OCI-LY7 (cell line): ENCODE data around the gene TACC3. TPM values are rescaled to one million over a fixed set of nuclear protein-coding genes. Genes with fewer than 3 reads are reported as not detected.

ENCODE experiments used
- BruUV-seq: library from RNA; stranded (reverse); fragments of 400-500 nt; replicated peaks from 2 replicates; lab custom pipeline; 2021; lab: Mats Ljungman, UMichigan
- CTCF ChIA-PET: fragments of 300-600 bp; sonication (Branson Sonifier 250); formaldehyde crosslinking; loops from one replicate; lab custom pipeline; 2022; ENCODE audit warnings: antibody characterized with exemption; ENCODE audit not compliant: unreplicated experiment; lab: Charles Lee
- POLR2A ChIA-PET: fragments of 300-600 bp; sonication (Branson Sonifier 250); formaldehyde crosslinking; loops from one replicate; lab custom pipeline; 2022; ENCODE audit warnings: antibody characterized with exemption; lab: Charles Lee
- DNase-seq: peaks from one replicate; pipeline ENCODE4 v3.0.0-alpha.2; 2015; ENCODE audit warnings: low spot score
- H2AFZ ChIP-seq: fragments of 200-600 bp; sonication (generic), shearing (Covaris generic); 2 replicates; pipeline ENCODE4 v1.6.1; 2014; ENCODE audit warnings: mild to moderate bottlenecking, antibody characterized with exemption, low read length, moderate library complexity
- H3K27ac ChIP-seq: fragments of 200-600 bp; sonication (generic); 2 replicates; pipeline ENCODE4 v1.5.1; 2014; ENCODE audit warnings: mixed run types, low read depth, mild to moderate bottlenecking, moderate library complexity, low read length, inconsistent platforms; ENCODE audit not compliant: poor library complexity, severe bottlenecking
- H3K36me3 ChIP-seq: fragments of 200-600 bp; sonication (generic); 2 replicates; pipeline ENCODE4 v1.6.1; 2014; ENCODE audit warnings: mild to moderate bottlenecking, antibody characterized with exemption, low read length, moderate library complexity, mixed read lengths; ENCODE audit not compliant: insufficient read depth
- H3K4me1 ChIP-seq: fragments of 200-600 bp; sonication (generic); 2 replicates; pipeline ENCODE4 v1.5.1; 2014; ENCODE audit warnings: mild to moderate bottlenecking, low read length; ENCODE audit not compliant: insufficient read depth, poor library complexity, severe bottlenecking
- H3K4me2 ChIP-seq: fragments of 200-600 bp; sonication (generic); 2 replicates; pipeline ENCODE4 v1.6.1; 2014; ENCODE audit warnings: mild to moderate bottlenecking, low read length
- H3K4me3 ChIP-seq: fragments of 200-600 bp; sonication (generic); 2 replicates; pipeline ENCODE4 v1.5.1; 2014; ENCODE audit warnings: mild to moderate bottlenecking, low read depth, low read length; ENCODE audit not compliant: poor library complexity, severe bottlenecking
- H3K79me2 ChIP-seq: fragments of 200-600 bp; sonication (generic); 2 replicates; pipeline ENCODE4 v1.6.1; 2016; ENCODE audit warnings: low read depth, mild to moderate bottlenecking, low read length, moderate library complexity, mixed read lengths; ENCODE audit not compliant: insufficient read depth
- H3K9me2 ChIP-seq: fragments of 200-600 bp; sonication (generic); 2 replicates; pipeline ENCODE4 v1.6.1; 2016; ENCODE audit warnings: mild to moderate bottlenecking, low read length, mixed read lengths; ENCODE audit not compliant: insufficient read depth
- H3K9me3 ChIP-seq: fragments of 200-600 bp; sonication (generic); 2 replicates; pipeline ENCODE4 v1.6.1; 2014; ENCODE audit warnings: mild to moderate bottlenecking, mixed run types, low read length, mixed read lengths
- H4K20me1 ChIP-seq: fragments of 200-600 bp; sonication (generic); 2 replicates; pipeline ENCODE4 v1.6.1; 2014; ENCODE audit warnings: mild to moderate bottlenecking, antibody characterized with exemption, low read length, moderate library complexity, mixed read lengths; ENCODE audit not compliant: insufficient read depth
- CTCF ChIP-seq: fragments of 200-600 bp; sonication (generic); conservative IDR thresholded peaks from 2 replicates; pipeline ENCODE4 v1.5.1; 2014; ENCODE audit warnings: mild to moderate bottlenecking, antibody characterized with exemption, low read length, moderate library complexity, mixed read lengths
- EZH2phosphoT487 ChIP-seq: fragments of 200-600 bp; sonication (generic); IDR thresholded peaks from 2 replicates; pipeline ENCODE4 v1.6.1; 2018; ENCODE audit warnings: low read depth, borderline replicate concordance, mild to moderate bottlenecking, mixed run types, antibody characterized with exemption, low read length, moderate library complexity, mixed read lengths
- intact Hi-C: fragments of 100-400 bp; cut with micrococcal nuclease; formaldehyde crosslinking; loops from one replicate; pipeline ENCODE4 v1.10.0; 2022; ENCODE audit not compliant: unreplicated experiment
- total RNA-seq, 2 experiments: library from RNA; depleted of rRNA in 1 of 2; stranded (reverse); fragments of >200 nt in 1 of 2; shearing (Covaris generic) in 1 of 2; gene quantifications; 2 replicates each; pipeline ENCODE4 v1.2.3, GENCODE V29; 2014 to 2022

Gene TACC3
- total RNA-seq, 2 experiments from 2014 or later: 100 to 257 TPM

DNA sequence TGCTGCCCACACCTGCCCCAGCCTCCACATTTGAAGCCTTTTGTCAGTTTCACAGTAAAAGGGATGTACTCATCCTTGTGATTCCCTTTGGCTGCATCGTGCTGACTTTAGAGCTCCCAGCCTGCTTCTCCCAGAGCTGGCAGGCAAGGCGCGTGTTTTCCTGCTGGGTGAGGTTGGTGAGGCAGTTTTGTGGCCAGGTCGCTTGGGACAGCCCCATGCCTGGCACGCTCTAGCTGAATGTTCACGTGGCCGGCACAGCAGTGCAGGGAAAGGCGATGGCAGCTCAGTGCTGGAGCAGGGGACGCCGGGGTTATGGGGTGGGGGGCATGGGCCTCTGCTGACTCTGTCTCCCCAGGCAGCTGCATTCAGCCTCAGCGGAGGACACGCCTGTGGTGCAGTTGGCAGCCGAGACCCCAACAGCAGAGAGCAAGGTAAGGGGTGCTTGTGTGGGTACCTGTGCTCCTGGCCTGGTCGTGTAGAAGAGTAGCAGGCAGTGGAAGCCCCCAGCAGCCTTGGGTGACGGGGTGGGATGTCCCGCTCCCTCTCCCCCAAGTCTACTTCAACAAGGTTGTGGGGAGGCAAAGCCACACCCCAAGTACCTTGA, 9.3 kb downstream of the TACC3 start:
- H3K4me1 ChIP-seq: peaks cover 13% of the 10 kb centered on the region
- intact Hi-C loops: no loop called here
- no peak overlapping the region for H3K27ac ChIP-seq
- no peak overlapping the region for H3K4me3 ChIP-seq
- no peaks in the 10 kb centered on the region for H3K9me3 ChIP-seq
- ChIA-PET POLR2A (interaction anchor here (1.8 kb wide), 1 partner anchor 38 kb away, joined by 5 read pairs; no protein-coding TSS in a partner anchor), CTCF (interaction anchor here (0.6 to 0.7 kb wide), 2 partner anchors 96 to 126 kb away, joined by 3 to 4 read pairs; no protein-coding TSS in a partner anchor)
- no TSS peak for BruUV-seq
- DNase-seq: no peak
- no peaks in the 10 kb centered on the region for H3K9me2 ChIP-seq
- TF ChIP-seq CTCF (no peak), EZH2phosphoT487 (no peak)
- peaks cover 13% of the 10 kb centered on the region for H4K20me1 ChIP-seq
- peaks cover 100% of the 10 kb centered on the region for H3K36me3 ChIP-seq
- H3K79me2 ChIP-seq: peaks cover 61% of the 10 kb centered on the region
- no peak overlapping the region for H3K4me2 ChIP-seq
- no peak overlapping the region for H2AFZ ChIP-seq

DNA sequence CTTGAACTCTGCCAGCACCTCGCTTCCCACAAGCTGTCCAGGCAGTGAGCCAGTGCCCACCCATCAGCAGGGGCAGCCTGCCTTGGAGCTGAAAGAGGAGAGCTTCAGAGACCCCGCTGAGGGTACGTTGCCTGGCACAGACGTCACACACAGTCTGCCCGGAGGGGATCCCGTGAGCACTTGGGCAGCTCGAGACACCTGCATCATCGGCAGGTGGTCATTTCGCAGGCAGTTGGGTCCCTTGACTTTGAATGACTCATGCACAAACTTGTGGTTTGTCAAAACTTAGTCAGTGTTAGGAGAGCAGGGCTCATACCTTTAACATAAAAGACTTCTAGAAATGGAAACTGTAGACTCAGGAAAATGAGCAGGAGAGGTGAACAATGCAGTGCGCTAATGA, 9.9 kb downstream of the TACC3 start:
- H3K36me3 ChIP-seq: peaks cover 100% of the 10 kb centered on the region
- CTCF ChIA-PET: no interaction called here
- no peak overlapping the region for H3K27ac ChIP-seq
- peaks cover 56% of the 10 kb centered on the region for H3K79me2 ChIP-seq
- no TSS peak for BruUV-seq
- H2AFZ ChIP-seq: no peak overlapping the region
- no peaks in the 10 kb centered on the region for H3K9me2 ChIP-seq
- peaks cover 7% of the 10 kb centered on the region for H3K4me1 ChIP-seq
- H3K4me2 ChIP-seq: no peak overlapping the region
- H3K9me3 ChIP-seq: no peaks in the 10 kb centered on the region
- intact Hi-C loops: no loop called here
- TF ChIP-seq CTCF: no peak
- no peak for TF ChIP-seq EZH2phosphoT487
- no peak overlapping the region for H3K4me3 ChIP-seq
- peaks cover 8% of the 10 kb centered on the region for H4K20me1 ChIP-seq
- POLR2A ChIA-PET: interaction anchor here (1.8 kb wide), 1 partner anchor 38 kb away, joined by 5 read pairs; no protein-coding TSS in a partner anchor
- DNase-seq: no peak

DNA sequence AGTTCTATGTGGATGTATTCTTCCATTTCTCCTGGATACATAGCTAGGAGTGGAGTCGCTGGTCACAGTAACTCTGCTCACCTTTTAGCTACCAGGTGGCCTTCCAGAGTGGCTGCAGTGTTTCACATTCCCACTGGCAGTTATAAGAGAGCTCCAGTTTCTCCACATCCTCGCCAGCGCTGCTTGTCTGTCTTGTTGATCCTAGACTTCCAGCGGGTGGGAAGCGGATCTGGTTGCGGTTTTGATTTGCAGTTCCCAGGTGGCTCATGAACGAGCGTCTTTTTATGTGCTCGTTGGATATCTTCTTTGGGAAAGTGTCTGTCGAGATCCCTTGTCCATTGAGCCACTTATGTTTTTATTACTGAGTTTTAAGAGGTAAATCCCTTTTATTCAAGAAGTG, 11.6 kb downstream of the TACC3 start:
- CTCF ChIA-PET: no interaction called here
- DNase-seq: no peak
- no peak overlapping the region for H2AFZ ChIP-seq
- peaks cover 3% of the 10 kb centered on the region for H3K4me1 ChIP-seq
- no peak overlapping the region for H3K4me3 ChIP-seq
- H3K9me2 ChIP-seq: no peaks in the 10 kb centered on the region
- H4K20me1 ChIP-seq: no peaks in the 10 kb centered on the region
- no peak overlapping the region for H3K27ac ChIP-seq
- no TSS peak for BruUV-seq
- POLR2A ChIA-PET: no interaction called here
- peaks cover 100% of the 10 kb centered on the region for H3K36me3 ChIP-seq
- peaks cover 38% of the 10 kb centered on the region for H3K79me2 ChIP-seq
- peaks cover 13% of the 10 kb centered on the region for H3K9me3 ChIP-seq
- intact Hi-C loops: no loop called here
- no peak overlapping the region for H3K4me2 ChIP-seq
- TF ChIP-seq CTCF (no peak), EZH2phosphoT487 (no peak)
